ENCODE data around the gene NUP35. TPM values are rescaled to one million over a fixed set of nuclear protein-coding genes. Genes with fewer than 3 reads are reported as not detected.

The NUP35 gene
- total RNA-seq, 1 experiment from 2014 or later: 33.4 TPM

- CTCF ChIA-PET: no interaction called here
- TF ChIP-seq YY1 (IDR thresholded peaks at IDR 0.05; ENCODE audit: extremely low read depth, insufficient replicate concordance, low read depth, low read length): no peak
- TF ChIP-seq REST (IDR thresholded peaks at IDR 0.05; ENCODE audit: low read depth): no peak
- no peak for TF ChIP-seq CTCF (IDR thresholded peaks at IDR 0.05 in 2 of 3, conservative IDR thresholded peaks at IDR 0.05 in 1 of 3; ENCODE audit: borderline replicate concordance in 1 of 3, insufficient read depth in 1 of 3, low read depth in 2 of 3, low read length in 2 of 3)
- no peak for TF ChIP-seq CEBPB (IDR thresholded peaks at IDR 0.05; ENCODE audit: low read depth)
- TF ChIP-seq SRF (IDR thresholded peaks at IDR 0.05; ENCODE audit: low read depth): no peak
- TF ChIP-seq RAD21 (IDR thresholded peaks at IDR 0.05; ENCODE audit: low read depth): no peak
- no peak for TF ChIP-seq ELF1 (IDR thresholded peaks at IDR 0.05; ENCODE audit: borderline replicate concordance, low read depth)
- no peak for TF ChIP-seq ZFX (IDR thresholded peaks at IDR 0.05)
- no peak for TF ChIP-seq SIN3A (IDR thresholded peaks at IDR 0.05; ENCODE audit: low read depth)
- TF ChIP-seq ZNF274 (IDR thresholded peaks at IDR 0.05; ENCODE audit: low read depth, low read length): no peak
- TF ChIP-seq CBX3 (IDR thresholded peaks at IDR 0.05; ENCODE audit: low read depth): no peak
- no peak for TF ChIP-seq MAX (IDR thresholded peaks at IDR 0.05)
- TF ChIP-seq JUND (IDR thresholded peaks at IDR 0.05): no peak
- no peak for TF ChIP-seq TCF7L2 (IDR thresholded peaks at IDR 0.05; ENCODE audit: borderline replicate concordance, extremely low read depth, insufficient read depth, insufficient read length)
- TF ChIP-seq ZBTB33 (IDR thresholded peaks at IDR 0.05; ENCODE audit: extremely low read depth, insufficient replicate concordance, low read length): no peak
- no peak for TF ChIP-seq EZH2phosphoT487 (IDR thresholded peaks at IDR 0.05; ENCODE audit: borderline replicate concordance)
- no peak for TF ChIP-seq POLR2A (IDR thresholded peaks at IDR 0.05; ENCODE audit: borderline replicate concordance, extremely low read depth, insufficient read depth, insufficient read length)
- TF ChIP-seq EZH2 (IDR thresholded peaks at IDR 0.05): no peak
- TF ChIP-seq SP1 (IDR thresholded peaks at IDR 0.05; ENCODE audit: low read depth): no peak
- Histone ChIP-seq H3K4me3 (replicated peaks in 1 of 2; ENCODE audit: low read depth in 1 of 2, low read length in 2 of 2) (no peak overlapping the region), H3K27me3 (ENCODE audit: insufficient read depth, low read length) (no peaks in the 10 kb centered on the region), H3K79me2 (ENCODE audit: insufficient read depth, low read length) (no peaks in the 10 kb centered on the region), H3K9ac (ENCODE audit: low read length) (no peak overlapping the region), H3K4me2 (ENCODE audit: low read length) (no peak overlapping the region), H3K36me3 (ENCODE audit: control insufficient read depth in 1 of 2, insufficient read depth in 2 of 2, low read length in 2 of 2) (peaks cover 2 to 10% of the 10 kb centered on the region in 2 experiments; a peak in 2 of 4 replicates), H3K27ac (ENCODE audit: low read depth, low read length) (no peak overlapping the region), H2AFZ (ENCODE audit: low read depth, low read length, poor library complexity, severe bottlenecking) (no peak overlapping the region), H3K4me1 (ENCODE audit: control insufficient read depth in 1 of 2, insufficient read depth in 2 of 2, low read length in 2 of 2) (no peaks in the 10 kb centered on the region), H4K20me1 (ENCODE audit: insufficient read depth) (no peaks in the 10 kb centered on the region), H3K9me3 (ENCODE audit: control insufficient read depth in 1 of 2, insufficient read depth in 1 of 2, low read depth in 1 of 2, low read length in 2 of 2) (no peaks in the 10 kb centered on the region), H3K9me2 (ENCODE audit: insufficient read depth) (no peaks in the 10 kb centered on the region)
- intact Hi-C loops (cut with micrococcal nuclease): no loop called here
- BruUV-seq (replicated peaks): no TSS peak
- no peak for ATAC-seq
- no peak for DNase-seq (ENCODE audit: low read depth, low spot score)
- POLR2A ChIA-PET: no interaction called here
- RAD21 ChIA-PET (ENCODE audit: low non-redundant PET in 1 of 2, low total read pairs in 2 of 2, uncharacterized antibody in 2 of 2, unreplicated experiment in 2 of 2): no interaction called here
These were observed 71.8 kb downstream of the NUP35 start for GRCh38 chr2:183195998-183196409.
